Fibroblast of villous mesenchyme (primary cell): Measurements from ENCODE around the gene GSG1L. TPM values are rescaled to one million over a fixed set of nuclear protein-coding genes. Genes with fewer than 3 reads are reported as not detected.

Experiments used
- DNase-seq: peaks from one replicate; pipeline ENCODE4 v3.0.0-alpha.2; 2010; ENCODE audit warnings: low read depth
- H3K4me3 ChIP-seq: 2 replicates; pipeline ENCODE4 v1.5.1; 2011; ENCODE audit warnings: low read depth, mild to moderate bottlenecking, low read length
- total RNA-seq: library from RNA; depleted of rRNA; stranded (reverse); fragments of >200 nt; gene quantifications from 2 replicates; pipeline ENCODE4 v1.2.3, GENCODE V29; 2012
- TF ChIP-seq, protein P1 (sequence below): IDR thresholded peaks from 2 replicates; pipeline ENCODE4 v1.5.1; 2012; ENCODE audit warnings: low read depth, mild to moderate bottlenecking, low read length; ENCODE audit not compliant: insufficient read depth

The GSG1L gene
- total RNA-seq, 1 donor: not detected

DNA sequence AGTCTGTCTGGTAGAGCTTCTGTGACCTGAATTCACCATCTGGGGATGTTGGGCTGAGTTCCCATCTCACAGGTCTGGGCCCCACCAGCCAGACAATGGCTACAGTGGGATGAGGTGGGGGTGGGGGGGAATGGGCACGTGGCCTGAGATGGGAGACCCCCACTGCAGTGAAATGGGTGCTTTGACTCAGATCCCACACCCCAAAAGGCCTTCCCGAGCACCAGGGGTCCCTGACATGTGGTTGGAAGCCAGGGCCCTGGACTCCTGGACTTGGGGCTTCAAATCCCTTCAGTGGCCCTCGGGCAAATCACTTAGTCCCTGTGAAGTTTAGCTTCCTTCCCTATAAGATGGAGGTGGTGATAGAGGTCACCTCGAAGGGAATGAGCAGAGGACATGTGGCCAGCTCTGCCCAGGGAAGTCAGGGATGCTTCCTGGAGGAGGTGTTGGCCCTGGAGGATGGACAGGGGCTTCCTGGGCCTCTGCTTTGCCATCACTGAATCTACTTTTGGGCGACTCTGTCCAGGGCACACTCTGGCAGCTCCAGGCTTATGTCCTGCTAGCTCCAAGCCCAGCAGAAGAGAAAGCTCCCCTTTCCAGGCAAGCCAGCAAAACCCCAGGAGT is 295.4 kb downstream of the GSG1L start:
- no peak overlapping the region for H3K4me3 ChIP-seq
- DNase-seq: no peak
- TF ChIP-seq, protein P1, sequence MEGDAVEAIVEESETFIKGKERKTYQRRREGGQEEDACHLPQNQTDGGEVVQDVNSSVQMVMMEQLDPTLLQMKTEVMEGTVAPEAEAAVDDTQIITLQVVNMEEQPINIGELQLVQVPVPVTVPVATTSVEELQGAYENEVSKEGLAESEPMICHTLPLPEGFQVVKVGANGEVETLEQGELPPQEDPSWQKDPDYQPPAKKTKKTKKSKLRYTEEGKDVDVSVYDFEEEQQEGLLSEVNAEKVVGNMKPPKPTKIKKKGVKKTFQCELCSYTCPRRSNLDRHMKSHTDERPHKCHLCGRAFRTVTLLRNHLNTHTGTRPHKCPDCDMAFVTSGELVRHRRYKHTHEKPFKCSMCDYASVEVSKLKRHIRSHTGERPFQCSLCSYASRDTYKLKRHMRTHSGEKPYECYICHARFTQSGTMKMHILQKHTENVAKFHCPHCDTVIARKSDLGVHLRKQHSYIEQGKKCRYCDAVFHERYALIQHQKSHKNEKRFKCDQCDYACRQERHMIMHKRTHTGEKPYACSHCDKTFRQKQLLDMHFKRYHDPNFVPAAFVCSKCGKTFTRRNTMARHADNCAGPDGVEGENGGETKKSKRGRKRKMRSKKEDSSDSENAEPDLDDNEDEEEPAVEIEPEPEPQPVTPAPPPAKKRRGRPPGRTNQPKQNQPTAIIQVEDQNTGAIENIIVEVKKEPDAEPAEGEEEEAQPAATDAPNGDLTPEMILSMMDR: no peak

DNA sequence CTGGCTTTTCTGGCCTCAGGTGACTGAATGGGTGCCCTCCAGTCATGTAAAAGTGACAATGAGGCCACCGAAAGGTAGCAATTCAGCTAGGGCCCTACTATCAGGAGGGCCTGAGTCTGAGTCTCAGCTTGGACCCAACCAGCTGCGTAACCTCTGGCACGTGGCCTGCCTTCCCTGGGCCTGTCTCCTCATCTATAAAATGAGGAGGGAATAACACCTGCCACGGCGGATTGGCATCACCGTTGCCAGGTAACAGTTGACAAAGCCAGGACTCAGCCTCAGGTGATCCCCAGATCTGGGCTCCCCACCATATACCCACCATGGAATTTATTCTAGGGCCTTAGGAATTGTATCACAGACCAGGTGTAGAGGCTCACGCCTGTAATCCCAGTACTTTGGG is 296.4 kb downstream of the GSG1L start:
- TF ChIP-seq, protein P1: no peak
- no peak for DNase-seq
- H3K4me3 ChIP-seq: no peak overlapping the region

DNA sequence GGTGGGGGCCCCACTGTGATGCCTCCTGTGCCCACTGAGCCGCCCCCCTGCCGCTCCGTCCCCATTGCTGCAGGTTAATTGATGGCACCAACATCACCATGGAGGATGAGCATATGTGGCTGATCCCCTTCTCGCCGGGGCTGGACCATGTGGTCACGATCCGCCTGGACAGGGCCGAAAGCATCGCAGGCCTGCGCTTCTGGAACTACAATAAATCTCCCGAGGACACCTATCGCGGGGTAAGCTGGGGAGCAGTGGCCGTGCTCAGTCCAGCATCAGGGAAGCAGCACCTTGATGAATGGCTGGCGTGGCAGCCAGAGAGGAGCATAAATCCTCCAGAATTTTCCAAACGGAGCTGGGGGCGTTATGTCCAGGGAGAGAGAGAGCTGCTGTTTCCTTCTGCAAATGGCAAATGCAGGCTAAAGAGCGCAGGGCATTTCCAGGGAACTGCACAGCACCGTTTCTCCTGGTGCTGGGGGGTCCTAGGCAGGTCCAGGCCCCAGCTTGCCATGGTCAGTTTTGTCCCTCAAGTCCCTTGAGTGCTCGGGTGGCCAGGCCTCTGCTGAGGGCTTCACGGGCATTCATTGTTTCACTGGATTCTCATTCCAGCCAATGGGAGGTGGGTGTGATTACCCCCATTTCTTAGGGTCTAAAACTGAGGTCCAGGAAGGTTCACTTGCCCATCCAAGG is 297.1 kb downstream of the GSG1L start:
- no peak for DNase-seq
- TF ChIP-seq, protein P1: no peak

DNA sequence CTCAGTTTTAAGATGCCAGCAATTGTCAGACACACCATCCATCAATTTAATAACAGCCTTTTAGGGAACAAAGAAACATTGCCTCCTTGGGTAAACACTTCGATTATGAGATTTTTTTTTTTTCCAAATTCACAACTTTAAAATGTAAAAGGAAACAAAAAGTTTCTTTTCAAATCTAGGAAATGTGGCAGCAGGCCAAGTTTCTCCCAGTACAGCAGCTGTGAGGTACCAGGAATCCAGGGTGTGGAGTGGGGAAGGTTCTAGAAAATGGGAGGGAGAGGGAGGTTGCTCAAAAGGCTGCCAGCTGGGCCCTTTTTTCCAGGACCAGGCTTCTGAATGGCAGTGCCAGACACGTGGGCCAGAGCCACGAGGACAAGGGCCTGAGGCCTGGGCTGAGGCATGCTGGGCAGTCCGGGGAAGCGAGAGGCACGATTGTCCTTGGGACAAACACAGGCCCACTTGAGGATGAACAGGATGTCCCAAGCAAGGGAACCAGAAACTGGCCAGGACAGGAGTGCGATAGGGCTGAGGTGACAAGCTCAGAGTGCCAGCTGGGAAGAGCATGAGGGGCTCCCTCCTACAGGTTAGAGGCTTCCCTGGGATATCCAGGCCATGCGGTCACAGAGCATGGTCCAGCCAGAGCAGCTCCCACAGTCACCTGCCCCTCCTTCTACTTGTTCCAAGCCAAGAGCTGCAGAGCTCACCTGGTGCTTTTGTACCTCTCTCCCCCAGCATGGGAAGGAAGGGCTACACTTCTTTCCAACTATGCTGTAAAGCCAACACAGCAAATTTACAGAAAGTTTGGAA is 298.4 kb downstream of the GSG1L start:
- H3K4me3 ChIP-seq: no peak overlapping the region
- TF ChIP-seq, protein P1: no peak
- DNase-seq: peak; percentile 4

More for the DNA sequence above, 297.1 kb downstream of the GSG1L start:
- H3K4me3 ChIP-seq: no peak overlapping the region

DNA sequence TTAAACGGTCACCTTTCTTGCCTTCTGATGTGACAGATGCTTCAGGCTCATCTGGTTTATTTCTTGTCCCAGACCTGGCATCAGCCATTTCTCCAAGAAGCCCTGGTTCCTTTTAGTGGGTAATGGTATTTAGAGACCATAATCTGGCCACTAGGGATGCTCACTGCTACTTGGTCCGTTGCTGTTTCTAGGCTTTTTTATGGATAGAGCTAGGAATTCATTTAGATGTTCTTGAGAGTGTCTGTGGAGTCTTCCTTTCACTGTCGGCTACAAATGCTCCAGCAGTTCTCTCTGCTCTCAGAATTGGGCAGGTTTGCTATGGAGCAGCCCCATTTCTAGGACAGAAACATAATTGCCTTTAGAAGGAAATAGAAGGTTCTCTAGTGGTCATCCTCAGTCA is 299.1 kb downstream of the GSG1L start:
- no peak overlapping the region for H3K4me3 ChIP-seq
- TF ChIP-seq, protein P1: no peak
- DNase-seq: no peak

DNA sequence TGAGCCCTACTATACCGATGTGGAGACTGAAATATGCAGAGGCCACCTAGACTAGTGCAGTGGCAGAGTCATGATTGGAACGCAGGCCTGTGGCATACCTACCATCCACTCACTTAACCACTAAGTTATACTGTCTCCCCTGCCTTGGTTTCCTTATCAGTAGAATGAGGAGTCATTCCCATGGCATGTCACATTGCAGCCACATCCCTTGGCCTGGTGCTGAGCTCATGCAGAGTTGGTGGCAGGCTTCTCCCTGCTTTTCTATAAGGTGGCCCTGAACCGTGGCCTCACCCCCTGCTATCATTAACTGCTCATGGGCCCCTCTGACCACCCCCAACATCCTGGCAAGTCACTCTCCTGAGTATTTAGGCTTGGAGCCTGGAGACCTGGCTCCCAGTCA is 301.1 kb downstream of the GSG1L start:
- H3K4me3 ChIP-seq: no peak overlapping the region
- TF ChIP-seq, protein P1: no peak
- DNase-seq: peak; percentile 30
